ENCODE results near the gene PXT1.
"Not testable (repeated sequence)": the region's sequence is repeated elsewhere in the genome, so short reads cannot be mapped to it uniquely, and the experiment has no call there.

Gene PXT1

GRCh38 chr6:36460916-36461315 lies 18.3 kb upstream of the PXT1 start:
- no peak overlapping the region for H3K23ac ChIP-seq (ENCODE audit: low read depth, low read length, poor library complexity)
- no peak overlapping the region for H2BK15ac ChIP-seq (ENCODE audit: low read length)
- no peak for DNase-seq (ENCODE audit: low spot score)
- no peak overlapping the region for H2BK5ac ChIP-seq (ENCODE audit: low read length)
- H3K4ac ChIP-seq (ENCODE audit: low read length) = no peak overlapping the region
- no peak overlapping the region for H3K9ac ChIP-seq (ENCODE audit: low read depth, low read length, poor library complexity)
- H2BK12ac ChIP-seq (ENCODE audit: low read length) = no peak overlapping the region
- H2BK120ac ChIP-seq (ENCODE audit: low read depth, low read length) = no peak overlapping the region
- no peak overlapping the region for H3K14ac ChIP-seq (ENCODE audit: low read length)
- no peak overlapping the region for H4K8ac ChIP-seq (ENCODE audit: low read depth, low read length)
- H2AFZ ChIP-seq (ENCODE audit: low read length) = no peak overlapping the region
- no peaks in the 10 kb centered on the region for H3K27me3 ChIP-seq (ENCODE audit: control insufficient read depth in 3 of 3, insufficient read depth in 3 of 3, low read depth in 1 of 3, low read length in 3 of 3)
- peaks cover 0 to 5% of the 10 kb centered on the region in 2 donors for H3K9me3 ChIP-seq (replicated peaks in 1 of 2; ENCODE audit: control insufficient read depth in 2 of 2, insufficient read depth in 1 of 2, low read depth in 1 of 2, low read length in 2 of 2)
- H3K36me3 ChIP-seq (replicated peaks in 1 of 2; ENCODE audit: control insufficient read depth in 2 of 2, insufficient read depth in 2 of 2, low read length in 2 of 2) = peaks cover 1 to 18% of the 10 kb centered on the region in 2 donors
- H3K79me1 ChIP-seq (ENCODE audit: low read depth, low read length) = no peaks in the 10 kb centered on the region
- no peak overlapping the region for H3K4me2 ChIP-seq (ENCODE audit: insufficient read depth, low read length, poor library complexity, severe bottlenecking)
- H3K4me3 ChIP-seq (ENCODE audit: low read length in 2 of 2) = no peak overlapping the region
- no peak overlapping the region for H2AK5ac ChIP-seq (ENCODE audit: low read depth, low read length)
- no peak overlapping the region for H3K27ac ChIP-seq (replicated peaks; ENCODE audit: low read length)
- H4K91ac ChIP-seq (ENCODE audit: low read depth, low read length, poor library complexity) = no peak overlapping the region
- H3K18ac ChIP-seq (ENCODE audit: low read length) = no peak overlapping the region
- no peaks in the 10 kb centered on the region for H3K4me1 ChIP-seq (ENCODE audit: control insufficient read depth in 2 of 2, insufficient read depth in 1 of 2, low read depth in 1 of 2, low read length in 2 of 2)

DNA sequence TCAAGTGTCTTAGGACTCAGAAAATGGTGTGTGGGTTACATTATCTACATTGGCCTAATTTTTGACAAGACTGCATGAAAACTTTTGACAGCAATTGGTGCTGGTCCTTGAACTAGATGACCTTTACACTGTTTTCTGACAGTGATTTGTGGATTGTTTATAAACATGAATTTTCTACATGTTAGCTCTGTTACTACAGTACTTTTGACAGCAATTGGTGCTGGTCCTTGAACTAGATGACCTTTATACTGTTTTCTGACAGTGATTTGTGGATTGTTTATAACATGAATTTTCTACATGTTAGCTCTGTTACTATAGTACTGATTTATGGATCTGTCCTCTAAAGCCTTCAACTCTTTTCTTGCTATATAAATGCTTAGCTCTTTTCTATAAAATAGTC lies 16.8 kb upstream of the PXT1 start:
- Histone ChIP-seq H4K91ac (ENCODE audit: low read depth, low read length, poor library complexity) (no peak overlapping the region), H3K9ac (ENCODE audit: low read depth, low read length, poor library complexity) (no peak overlapping the region), H2BK5ac (ENCODE audit: low read length) (no peak overlapping the region), H3K14ac (ENCODE audit: low read length) (no peak overlapping the region), H4K8ac (ENCODE audit: low read depth, low read length) (no peak overlapping the region), H2BK120ac (ENCODE audit: low read depth, low read length) (no peak overlapping the region), H3K9me3 (replicated peaks in 1 of 2; ENCODE audit: control insufficient read depth in 2 of 2, insufficient read depth in 1 of 2, low read depth in 1 of 2, low read length in 2 of 2) (peaks cover 0 to 5% of the 10 kb centered on the region in 2 donors), H3K27me3 (ENCODE audit: control insufficient read depth in 3 of 3, insufficient read depth in 3 of 3, low read depth in 1 of 3, low read length in 3 of 3) (no peaks in the 10 kb centered on the region), H3K4me3 (ENCODE audit: low read length in 2 of 2) (no peak overlapping the region), H2BK15ac (ENCODE audit: low read length) (no peak overlapping the region), H2AK5ac (ENCODE audit: low read depth, low read length) (no peak overlapping the region), H3K23ac (ENCODE audit: low read depth, low read length, poor library complexity) (no peak overlapping the region), H3K18ac (ENCODE audit: low read length) (no peak overlapping the region), H3K4me2 (ENCODE audit: insufficient read depth, low read length, poor library complexity, severe bottlenecking) (no peak overlapping the region), H3K79me1 (ENCODE audit: low read depth, low read length) (no peaks in the 10 kb centered on the region), H3K27ac (replicated peaks; ENCODE audit: low read length) (no peak overlapping the region), H3K36me3 (replicated peaks in 1 of 2; ENCODE audit: control insufficient read depth in 2 of 2, insufficient read depth in 2 of 2, low read length in 2 of 2) (peaks cover 1 to 21% of the 10 kb centered on the region in 2 donors), H3K4me1 (ENCODE audit: control insufficient read depth in 2 of 2, insufficient read depth in 1 of 2, low read depth in 1 of 2, low read length in 2 of 2) (no peaks in the 10 kb centered on the region), H2AFZ (ENCODE audit: low read length) (no peak overlapping the region), H3K4ac (ENCODE audit: low read length) (no peak overlapping the region), H2BK12ac (ENCODE audit: low read length) (no peak overlapping the region)
- DNase-seq (ENCODE audit: low spot score) = no peak

DNA sequence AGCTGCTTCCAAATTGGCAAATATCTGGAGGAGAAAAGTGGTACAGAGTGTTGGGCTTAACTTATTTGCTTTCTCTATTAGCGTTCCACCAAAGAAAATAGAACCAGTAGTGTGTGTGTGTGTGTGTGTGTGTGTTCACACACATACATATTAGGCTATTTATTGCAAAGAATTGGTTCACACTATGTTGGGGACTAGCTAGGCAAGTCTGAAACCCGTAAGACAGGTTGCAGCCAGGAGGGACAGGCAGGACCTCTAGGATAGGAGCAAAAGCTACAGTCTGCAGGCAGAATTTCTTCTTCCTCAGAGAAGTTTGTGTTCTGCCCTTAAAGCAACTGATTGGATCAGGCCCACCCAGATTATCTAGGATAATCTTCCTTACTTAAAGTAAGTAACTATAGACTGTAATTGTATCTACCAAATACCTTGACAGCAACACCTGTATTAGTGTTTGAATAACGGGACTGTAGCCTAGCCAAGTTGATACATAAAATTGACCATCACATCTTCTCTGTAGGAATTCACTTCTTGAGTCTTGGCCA lies 12.9 kb upstream of the PXT1 start:
- no CpG with 5 or more reads among the region's 3 CpGs for WGBS, 2 donors (ENCODE audit: extremely low coverage in 2 of 2, insufficient read length in 2 of 2, insufficient replicate concordance in 1 of 2)
- H3K9ac ChIP-seq (ENCODE audit: low read depth, low read length, poor library complexity) = no peak overlapping the region
- no peaks in the 10 kb centered on the region for H3K27me3 ChIP-seq (ENCODE audit: control insufficient read depth in 3 of 3, insufficient read depth in 3 of 3, low read depth in 1 of 3, low read length in 3 of 3)

GRCh38 chr6:36452897-36453296 lies 10.2 kb upstream of the PXT1 start:
- H2AFZ ChIP-seq (ENCODE audit: low read length); H2BK5ac ChIP-seq (ENCODE audit: low read length); H3K4me2 ChIP-seq (ENCODE audit: insufficient read depth, low read length, poor library complexity, severe bottlenecking); DNase-seq (ENCODE audit: low spot score); H3K18ac ChIP-seq (ENCODE audit: low read length); H3K23ac ChIP-seq (ENCODE audit: low read depth, low read length, poor library complexity); H3K4me1 ChIP-seq (ENCODE audit: control insufficient read depth in 2 of 2, insufficient read depth in 1 of 2, low read depth in 1 of 2, low read length in 2 of 2); H3K27me3 ChIP-seq (ENCODE audit: control insufficient read depth in 3 of 3, insufficient read depth in 3 of 3, low read depth in 1 of 3, low read length in 3 of 3); H3K9ac ChIP-seq (ENCODE audit: low read depth, low read length, poor library complexity); H2BK12ac ChIP-seq (ENCODE audit: low read length); H2BK120ac ChIP-seq (ENCODE audit: low read depth, low read length); H3K79me1 ChIP-seq (ENCODE audit: low read depth, low read length); H2BK15ac ChIP-seq (ENCODE audit: low read length); H4K8ac ChIP-seq (ENCODE audit: low read depth, low read length); H3K4ac ChIP-seq (ENCODE audit: low read length); H3K14ac ChIP-seq (ENCODE audit: low read length); H3K27ac ChIP-seq (replicated peaks; ENCODE audit: low read length); H2AK5ac ChIP-seq (ENCODE audit: low read depth, low read length); H3K4me3 ChIP-seq (ENCODE audit: low read length in 2 of 2); H4K91ac ChIP-seq (ENCODE audit: low read depth, low read length, poor library complexity); H3K9me3 ChIP-seq (replicated peaks in 1 of 2; ENCODE audit: control insufficient read depth in 2 of 2, insufficient read depth in 1 of 2, low read depth in 1 of 2, low read length in 2 of 2): not testable (repeated sequence)
- peaks cover 0 to 49% of the 10 kb centered on the region in 2 donors for H3K36me3 ChIP-seq (replicated peaks in 1 of 2; ENCODE audit: control insufficient read depth in 2 of 2, insufficient read depth in 2 of 2, low read length in 2 of 2)
- no CpG with 5 or more reads among the region's 8 CpGs for WGBS, 2 donors (ENCODE audit: extremely low coverage in 2 of 2, insufficient read length in 2 of 2, insufficient replicate concordance in 1 of 2)

More for the DNA sequence above, 12.9 kb upstream of the PXT1 start:
- Histone ChIP-seq H4K91ac (ENCODE audit: low read depth, low read length, poor library complexity) (no peak overlapping the region), H3K4me3 (ENCODE audit: low read length in 2 of 2) (no peak overlapping the region), H3K4me2 (ENCODE audit: insufficient read depth, low read length, poor library complexity, severe bottlenecking) (no peak overlapping the region), H3K23ac (ENCODE audit: low read depth, low read length, poor library complexity) (no peak overlapping the region), H3K14ac (ENCODE audit: low read length) (no peak overlapping the region), H2BK12ac (ENCODE audit: low read length) (no peak overlapping the region), H3K4me1 (ENCODE audit: control insufficient read depth in 2 of 2, insufficient read depth in 1 of 2, low read depth in 1 of 2, low read length in 2 of 2) (no peaks in the 10 kb centered on the region), H2AFZ (ENCODE audit: low read length) (no peak overlapping the region), H3K18ac (ENCODE audit: low read length) (no peak overlapping the region), H3K36me3 (replicated peaks in 1 of 2; ENCODE audit: control insufficient read depth in 2 of 2, insufficient read depth in 2 of 2, low read length in 2 of 2) (peaks cover 0 to 43% of the 10 kb centered on the region in 2 donors), H2BK15ac (ENCODE audit: low read length) (no peak overlapping the region), H2BK5ac (ENCODE audit: low read length) (no peak overlapping the region), H3K9me3 (replicated peaks in 1 of 2; ENCODE audit: control insufficient read depth in 2 of 2, insufficient read depth in 1 of 2, low read depth in 1 of 2, low read length in 2 of 2) (no peaks in the 10 kb centered on the region), H2BK120ac (ENCODE audit: low read depth, low read length) (no peak overlapping the region), H4K8ac (ENCODE audit: low read depth, low read length) (no peak overlapping the region), H3K79me1 (ENCODE audit: low read depth, low read length) (peaks cover 3% of the 10 kb centered on the region), H3K27ac (replicated peaks; ENCODE audit: low read length) (no peak overlapping the region), H3K4ac (ENCODE audit: low read length) (no peak overlapping the region), H2AK5ac (ENCODE audit: low read depth, low read length) (no peak overlapping the region)
- DNase-seq (ENCODE audit: low spot score) = no peak
